ENCODE data around the gene SOX10. TPM values are rescaled to one million over a fixed set of nuclear protein-coding genes. Genes with fewer than 3 reads are reported as not detected.
"Not testable (repeated sequence)": the region's sequence is repeated elsewhere in the genome, so short reads cannot be mapped to it uniquely, and the experiment has no call there.

The SOX10 gene
- total RNA-seq, 1 experiment from 2014 or later = not detected

DNA sequence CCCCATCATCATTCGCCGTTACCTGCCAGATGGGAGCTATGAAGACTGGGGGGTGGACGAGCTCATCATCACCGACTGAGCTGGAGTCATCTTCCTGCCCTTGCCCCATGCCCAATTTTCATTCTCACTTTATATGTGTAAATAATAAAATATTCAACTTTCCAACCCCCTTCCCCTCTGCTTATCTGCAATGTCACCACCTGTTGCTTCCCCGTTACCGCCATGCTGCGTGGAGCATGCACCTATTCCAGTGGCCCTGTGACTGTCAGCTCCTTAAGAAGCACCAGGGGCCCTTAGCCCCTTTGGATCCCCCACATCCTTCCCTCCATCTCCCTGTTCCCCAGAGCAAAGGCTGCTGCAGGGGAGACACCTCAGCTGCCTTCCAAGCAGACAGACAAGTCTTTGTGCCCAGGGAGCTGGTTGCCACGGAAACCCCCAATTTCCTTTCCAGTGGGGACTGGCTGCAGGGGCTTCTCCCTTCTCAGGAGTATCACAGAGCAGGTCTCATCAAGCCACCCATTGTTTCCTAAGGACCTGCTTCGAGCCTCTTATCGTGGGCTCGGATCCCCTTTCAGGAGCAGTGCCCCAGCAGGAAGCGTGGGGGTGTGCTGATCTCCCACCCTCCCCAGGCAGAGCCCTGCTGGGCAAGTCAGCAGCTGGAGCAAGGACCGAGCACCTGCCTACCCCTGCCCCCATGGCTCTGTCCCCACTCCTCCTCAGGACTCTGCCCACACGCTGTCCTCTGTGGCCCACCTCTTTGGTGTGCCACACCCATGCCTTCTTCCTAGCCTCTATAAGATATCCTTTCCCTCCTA is 16.5 kb downstream of the SOX10 start:
- peaks cover 11% of the 10 kb centered on the region for H3K36me3 ChIP-seq
- no peaks in the 10 kb centered on the region for H3K4me1 ChIP-seq
- no peak overlapping the region for H3K27ac ChIP-seq
- H3K4me3 ChIP-seq = no peak overlapping the region
- DNase-seq = peak in 1 of 2 experiments; percentile 35
- no peaks in the 10 kb centered on the region for H3K27me3 ChIP-seq
- no peaks in the 10 kb centered on the region for H3K9me3 ChIP-seq (replicated peaks)

DNA sequence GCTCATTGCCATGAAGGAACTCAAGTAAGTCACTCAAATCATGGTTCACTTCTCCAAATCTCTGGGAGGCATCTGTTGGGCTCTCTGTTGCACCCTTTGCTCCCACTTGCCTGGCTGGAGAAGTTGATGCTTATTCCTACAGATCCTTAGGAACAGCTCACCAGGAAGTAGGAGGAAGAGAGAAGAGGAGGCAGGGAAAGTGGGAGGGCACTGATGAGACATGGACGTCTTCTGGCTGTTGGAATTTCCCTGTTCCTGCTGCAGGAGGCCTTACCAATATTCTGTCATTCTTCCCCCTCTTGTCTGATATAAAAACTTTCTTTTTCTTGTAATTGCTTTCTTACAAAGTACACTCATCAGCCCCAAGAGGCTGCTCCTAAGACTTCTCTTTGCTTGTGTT is 17.2 kb downstream of the SOX10 start:
- Histone ChIP-seq H3K4me3 (no peak overlapping the region), H3K36me3 (peaks cover 15% of the 10 kb centered on the region), H3K27me3 (no peaks in the 10 kb centered on the region), H3K9me3 (replicated peaks) (no peaks in the 10 kb centered on the region), H3K27ac (no peak overlapping the region), H3K4me1 (no peaks in the 10 kb centered on the region)
- DNase-seq = no peak

DNA sequence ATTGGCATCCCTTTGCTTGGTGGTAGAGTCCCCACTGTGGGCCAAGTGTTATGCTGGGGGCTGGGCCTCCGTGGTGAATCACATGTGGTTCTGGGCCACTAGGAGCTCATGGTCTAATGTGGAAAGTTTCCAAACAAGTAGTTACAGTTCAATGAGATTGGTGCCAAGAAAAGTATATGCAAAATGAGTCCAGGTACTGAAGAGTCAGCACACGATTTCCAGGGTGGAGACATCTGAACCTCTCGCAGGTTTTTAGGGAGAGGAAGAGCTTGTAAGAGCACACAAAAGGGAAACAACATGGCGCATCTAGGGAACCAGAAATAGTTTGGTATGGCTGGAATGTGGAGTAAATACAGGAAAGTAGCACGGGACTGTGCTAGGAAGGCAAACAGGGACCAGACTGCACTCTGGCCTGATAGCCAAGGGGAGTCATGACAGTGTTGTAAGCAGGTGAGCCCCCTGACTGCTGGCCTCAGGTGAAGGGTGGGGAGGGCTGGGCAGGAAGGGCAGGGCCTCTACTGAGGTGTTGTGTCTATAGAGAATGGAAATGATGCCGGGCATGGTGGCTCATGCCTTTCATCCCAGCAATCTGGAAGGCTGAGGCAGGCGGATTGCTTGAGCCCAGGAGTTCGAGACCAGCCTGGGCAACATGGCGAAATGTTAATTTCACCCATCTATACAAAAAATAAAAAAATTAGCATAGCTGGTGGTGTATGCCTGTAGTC is 18.3 kb downstream of the SOX10 start:
- no peaks in the 10 kb centered on the region for H3K27me3 ChIP-seq
- no peak overlapping the region for H3K4me3 ChIP-seq
- DNase-seq = no peak
- H3K27ac ChIP-seq = no peak overlapping the region
- H3K9me3 ChIP-seq (replicated peaks) = no peaks in the 10 kb centered on the region
- H3K36me3 ChIP-seq = peaks cover 17% of the 10 kb centered on the region
- H3K4me1 ChIP-seq = no peaks in the 10 kb centered on the region

DNA sequence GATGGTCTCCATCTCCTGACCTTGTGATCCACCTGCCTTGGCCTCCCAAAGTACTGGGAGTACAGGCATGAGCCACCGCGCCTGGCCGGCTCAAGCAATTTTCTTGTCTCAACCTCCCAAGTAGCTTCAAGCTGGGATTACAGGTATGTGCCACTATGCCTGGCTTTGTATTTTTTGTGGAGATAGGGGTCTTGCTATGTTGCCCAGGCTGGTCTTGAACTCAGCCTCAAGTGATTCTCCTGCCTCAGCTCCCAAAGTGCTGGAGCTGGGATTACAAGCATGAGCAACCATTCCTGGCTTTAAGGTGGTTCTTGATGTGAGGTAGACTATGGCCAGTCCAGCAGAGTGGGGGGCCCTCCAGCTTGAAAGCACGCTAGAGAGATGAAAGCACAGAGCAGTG is 23.3 kb downstream of the SOX10 start:
- no peak for DNase-seq
- Histone ChIP-seq H3K27me3 (no peaks in the 10 kb centered on the region), H3K4me1 (no peaks in the 10 kb centered on the region), H3K9me3 (replicated peaks) (no peaks in the 10 kb centered on the region), H3K4me3 (no peak overlapping the region), H3K27ac (no peak overlapping the region), H3K36me3 (peaks cover 28% of the 10 kb centered on the region)

DNA sequence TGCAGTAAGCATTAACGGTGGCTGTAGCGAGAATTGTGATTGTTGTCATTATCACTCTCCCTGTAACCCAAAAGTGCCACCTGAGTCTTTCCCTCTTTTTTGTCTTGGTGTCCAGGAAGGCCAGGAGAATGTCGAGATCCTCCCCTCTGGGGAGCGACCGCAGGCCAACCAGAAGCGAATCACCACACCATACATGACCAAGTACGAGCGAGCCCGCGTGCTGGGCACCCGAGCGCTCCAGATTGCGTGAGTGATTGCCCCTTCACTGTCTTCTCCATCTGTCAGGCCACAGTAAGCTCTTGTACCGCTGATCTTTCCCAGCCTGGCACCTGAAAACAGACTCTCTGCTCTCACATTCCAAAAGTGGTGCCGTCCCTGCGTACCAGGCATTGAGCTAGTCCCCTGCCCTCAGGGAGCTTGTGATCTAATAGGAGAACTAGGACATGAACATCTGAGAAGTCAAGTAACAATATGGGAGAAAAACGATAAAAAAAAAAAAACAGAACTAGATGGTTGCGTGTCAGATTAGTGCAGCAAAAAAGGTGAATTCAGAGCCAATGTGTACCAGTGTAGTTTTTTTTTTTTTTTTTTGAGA is 25.0 kb downstream of the SOX10 start:
- no peak overlapping the region for H3K27ac ChIP-seq
- peaks cover 25% of the 10 kb centered on the region for H3K36me3 ChIP-seq
- peaks cover 2% of the 10 kb centered on the region; the same call in 1 of the 2 replicates for H3K4me1 ChIP-seq
- no peaks in the 10 kb centered on the region for H3K27me3 ChIP-seq
- H3K9me3 ChIP-seq (replicated peaks) = no peaks in the 10 kb centered on the region
- H3K4me3 ChIP-seq = no peak overlapping the region
- DNase-seq = no peak

DNA sequence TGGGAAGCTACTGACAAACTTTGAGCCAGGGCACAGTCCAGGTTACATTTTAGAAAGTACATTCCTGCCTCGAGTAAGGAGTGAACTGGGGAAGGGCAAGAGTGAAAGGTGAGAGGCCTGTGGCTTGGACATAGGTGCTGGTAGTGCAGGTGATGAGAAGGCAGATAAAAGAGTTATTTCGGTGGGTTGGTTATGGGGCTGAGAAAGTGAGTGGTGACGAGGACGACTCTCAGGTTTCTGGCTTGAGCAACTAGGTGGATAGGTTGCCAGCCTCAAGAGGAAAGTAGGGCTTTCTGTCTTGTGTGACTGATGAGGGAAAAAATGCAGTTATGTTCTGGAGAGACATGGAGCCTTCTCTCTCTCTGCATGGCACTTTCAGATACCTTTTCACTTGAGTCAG is 27.1 kb downstream of the SOX10 start:
- H3K4me3 ChIP-seq = no peak overlapping the region
- no peak overlapping the region for H3K27ac ChIP-seq
- no peak for DNase-seq
- H3K9me3 ChIP-seq (replicated peaks) = no peaks in the 10 kb centered on the region
- H3K36me3 ChIP-seq = peaks cover 22% of the 10 kb centered on the region
- peaks cover 6% of the 10 kb centered on the region; the same call in 1 of the 2 replicates for H3K4me1 ChIP-seq
- H3K27me3 ChIP-seq = no peaks in the 10 kb centered on the region

DNA sequence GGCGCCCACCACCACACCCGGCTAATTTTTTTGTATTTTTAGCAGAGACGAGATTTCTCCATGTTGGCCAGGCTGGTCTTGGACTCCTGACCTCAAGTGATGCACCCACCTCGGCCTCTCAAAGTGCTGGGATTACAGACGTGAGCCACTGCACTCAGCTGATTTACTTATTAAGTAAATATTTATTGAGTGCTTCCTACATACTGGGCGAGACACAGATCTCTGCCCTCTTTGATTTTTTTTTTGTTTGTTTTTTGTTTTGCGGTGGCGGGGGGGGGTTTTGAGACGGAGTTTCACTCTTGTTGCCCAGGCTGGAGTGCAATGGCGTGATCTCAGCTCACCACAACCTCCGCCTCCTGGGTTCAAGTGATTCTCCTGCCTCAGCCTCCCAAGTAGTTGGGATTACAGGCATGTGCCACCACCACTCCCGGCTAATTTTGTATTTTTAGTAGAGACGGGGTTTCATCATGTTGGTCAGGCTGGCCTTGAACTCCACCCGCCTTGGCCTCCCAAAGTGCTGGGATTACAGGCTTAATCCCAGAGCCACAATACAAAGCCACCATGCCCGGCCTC is 28.4 kb downstream of the SOX10 start:
- not testable (repeated sequence) for H3K27me3 ChIP-seq; H3K27ac ChIP-seq; H3K4me3 ChIP-seq; H3K4me1 ChIP-seq; H3K9me3 ChIP-seq (replicated peaks); DNase-seq
- H3K36me3 ChIP-seq = peaks cover 17% of the 10 kb centered on the region

DNA sequence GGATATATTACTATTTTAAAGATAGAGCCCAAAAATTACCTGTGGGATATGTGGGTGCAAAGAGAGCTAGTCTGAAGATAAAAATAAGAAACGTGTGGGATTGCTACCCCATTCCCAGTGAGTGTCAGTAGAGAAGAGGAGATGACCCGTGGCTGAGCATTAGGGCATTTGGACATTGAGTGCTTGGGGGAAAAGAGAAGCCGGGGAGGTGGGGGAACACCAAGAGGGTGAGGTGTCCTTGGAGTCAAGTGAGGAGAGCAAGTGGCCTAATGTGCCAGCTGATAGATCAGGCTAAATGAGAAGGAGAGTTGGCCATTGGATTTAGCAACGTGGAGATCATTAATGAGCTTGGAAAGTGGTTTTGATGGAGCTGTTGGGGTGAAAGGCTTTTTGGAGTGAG is 29.7 kb downstream of the SOX10 start:
- peaks cover 16% of the 10 kb centered on the region for H3K36me3 ChIP-seq
- no peak overlapping the region for H3K27ac ChIP-seq
- no peaks in the 10 kb centered on the region for H3K27me3 ChIP-seq
- no peak for DNase-seq
- no peaks in the 10 kb centered on the region for H3K9me3 ChIP-seq (replicated peaks)
- H3K4me3 ChIP-seq = peak overlapping the region; percentile 90
- H3K4me1 ChIP-seq = peaks cover 6% of the 10 kb centered on the region; the same call in 1 of the 2 replicates

DNA sequence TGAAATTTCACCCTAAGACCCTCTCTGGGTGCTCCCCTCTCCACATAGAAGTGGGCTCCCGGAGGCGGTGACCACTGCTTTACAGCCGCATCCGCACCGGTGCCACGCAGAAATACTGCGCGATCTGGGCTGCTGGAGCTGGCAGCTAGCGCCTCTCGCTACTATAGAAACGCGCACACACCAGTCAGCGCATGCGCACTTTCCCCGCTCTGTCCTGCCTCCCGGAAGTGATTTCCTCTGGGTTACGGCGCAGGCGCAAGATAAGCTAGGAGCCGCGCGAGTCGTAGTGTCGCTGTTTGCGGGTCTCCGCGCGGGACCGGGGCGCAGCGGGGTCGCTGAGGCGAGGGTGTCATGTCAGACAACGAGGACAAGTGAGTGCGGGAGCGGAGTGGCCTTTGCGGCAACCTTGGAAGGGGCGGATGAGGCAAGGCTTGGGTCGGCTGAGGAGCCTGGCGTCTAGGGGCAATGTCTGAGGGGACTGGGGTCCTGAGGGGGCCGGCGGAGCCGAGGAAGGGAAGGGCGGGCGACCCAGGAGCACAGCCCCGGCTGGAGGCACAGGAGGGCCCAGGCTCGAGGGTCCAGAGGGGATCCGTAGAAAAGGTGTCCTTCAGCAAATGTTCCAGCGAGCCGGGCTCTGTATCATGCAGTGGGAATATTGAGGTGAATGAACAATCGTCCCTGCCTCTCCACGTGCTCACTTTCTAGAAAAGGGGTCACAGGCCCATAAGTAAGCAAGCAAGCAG is 30.7 kb downstream of the SOX10 start, which contains the start of the genes C22orf23 and POLR2F:
Gene C22orf23 (minus strand): TSS at position 165 of the 743 bp plus-strand sequence. CDS start 452 bp downstream, outside the sequence.
Gene POLR2F (plus strand): TSS at position 263 of the 743 bp plus-strand sequence. CDS start 89 bp downstream, at position 352.
- Histone ChIP-seq H3K27me3 (no peaks in the 10 kb centered on the region), H3K4me1 (peaks cover 6% of the 10 kb centered on the region), H3K4me3 (peak within 1 kb of the TSS; percentile 90), H3K36me3 (peaks cover 7% of the 10 kb centered on the region), H3K9me3 (replicated peaks) (no peaks in the 10 kb centered on the region), H3K27ac (peak within 1 kb of the TSS; percentile 35)
- DNase-seq = peak; percentile 91 to 97

DNA sequence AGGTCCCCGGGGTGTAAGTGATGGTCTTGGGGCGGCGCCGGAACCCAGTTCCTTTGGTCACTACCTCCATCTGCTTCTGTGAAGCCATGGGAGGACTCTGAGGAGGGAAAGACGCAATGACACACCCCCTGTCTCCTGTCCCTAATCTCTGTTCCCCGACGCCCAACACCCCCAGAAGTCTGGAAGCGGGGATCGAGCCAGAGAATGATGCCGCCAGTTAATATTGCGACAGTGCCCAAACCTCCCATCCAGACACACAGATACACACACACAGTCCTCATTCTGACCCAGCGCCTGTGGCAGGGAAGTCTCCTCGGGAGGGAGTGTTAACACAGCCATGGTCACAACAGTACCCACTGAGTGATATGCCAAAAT is 31.3 kb downstream of the SOX10 start:
- Histone ChIP-seq H3K27me3 (no peaks in the 10 kb centered on the region), H3K9me3 (replicated peaks) (no peaks in the 10 kb centered on the region), H3K4me1 (peaks cover 11% of the 10 kb centered on the region), H3K36me3 (peaks cover 5% of the 10 kb centered on the region), H3K4me3 (peak overlapping the region; percentile 90), H3K27ac (no peak overlapping the region)
- DNase-seq = no peak

DNA sequence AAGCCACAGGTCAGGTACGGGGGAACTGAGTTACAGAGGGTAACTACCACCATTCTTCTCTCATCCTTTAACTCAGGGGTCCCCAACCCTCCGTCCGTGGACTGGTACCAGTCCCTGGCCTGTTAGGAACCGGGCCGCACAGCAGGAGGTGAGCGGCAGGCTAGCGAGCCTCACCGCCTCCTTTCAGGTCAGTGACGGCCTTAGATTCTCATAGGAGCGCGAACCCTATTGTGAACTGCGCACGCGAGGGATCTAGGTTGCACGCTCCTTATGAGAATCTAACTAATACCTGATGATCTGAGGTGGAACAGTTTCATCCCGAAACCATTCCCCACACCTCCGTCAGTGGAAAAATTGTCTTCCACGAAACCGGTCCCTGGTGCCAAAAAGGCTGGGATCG is 31.7 kb downstream of the SOX10 start:
- Histone ChIP-seq H3K4me3 (peak overlapping the region; percentile 90), H3K4me1 (peaks cover 15% of the 10 kb centered on the region)
- DNase-seq; H3K36me3 ChIP-seq; H3K9me3 ChIP-seq (replicated peaks); H3K27me3 ChIP-seq; H3K27ac ChIP-seq: not testable (repeated sequence)

DNA sequence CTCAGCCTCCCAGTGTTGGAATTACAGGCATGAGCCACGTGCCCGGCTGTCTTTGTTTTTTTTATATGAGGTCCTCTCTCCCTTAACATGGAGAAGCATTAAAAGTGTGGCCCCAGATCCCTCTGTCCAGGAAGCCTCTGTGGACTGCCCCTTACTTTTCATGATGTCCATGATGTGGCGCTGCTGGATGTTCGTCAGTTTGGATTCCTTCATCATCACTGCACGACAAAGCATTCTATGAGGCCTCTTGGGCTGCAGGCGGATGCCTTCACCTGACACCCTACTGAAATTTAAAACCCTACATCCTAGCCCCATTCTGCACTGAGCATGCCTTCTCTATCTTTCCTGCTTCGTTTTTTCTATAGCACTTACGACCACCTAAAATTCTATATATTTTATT is 33.0 kb downstream of the SOX10 start:
- Histone ChIP-seq H3K4me3 (no peak overlapping the region), H3K4me1 (peaks cover 19% of the 10 kb centered on the region), H3K27me3 (no peaks in the 10 kb centered on the region), H3K27ac (no peak overlapping the region), H3K36me3 (no peaks in the 10 kb centered on the region), H3K9me3 (replicated peaks) (no peaks in the 10 kb centered on the region)
- peak; percentile 28 to 59 for DNase-seq

DNA sequence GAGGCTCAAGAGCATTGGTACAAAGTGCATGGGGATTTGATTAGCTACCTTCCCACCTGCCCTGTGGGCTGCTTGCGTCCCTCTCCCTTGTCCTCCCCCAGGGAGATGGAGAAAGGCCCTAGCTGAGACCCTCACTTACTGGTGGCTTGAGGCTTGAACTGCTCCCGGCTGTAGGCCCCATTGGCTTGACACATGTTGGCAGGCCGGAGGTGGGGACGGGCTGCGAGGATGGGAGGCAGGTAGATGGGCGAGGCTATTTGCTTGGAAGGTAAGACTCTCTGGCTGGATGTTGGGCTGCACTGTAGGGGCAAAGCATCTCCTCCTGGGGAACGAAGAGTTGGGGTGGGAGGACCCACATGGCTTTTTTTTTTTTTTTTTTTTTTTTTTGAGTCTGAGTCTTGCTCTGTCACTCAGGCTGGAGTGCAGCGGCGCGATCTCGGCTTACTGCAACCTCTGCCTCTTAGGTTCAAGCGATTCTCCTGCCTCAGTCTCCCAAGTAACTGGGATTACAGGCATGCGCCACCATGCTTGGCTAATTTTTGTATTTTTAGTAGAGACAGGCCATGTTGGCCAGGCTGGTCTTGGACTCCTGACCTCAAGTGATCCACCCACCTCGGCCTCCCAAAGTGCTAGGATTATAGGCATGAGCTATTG is 37.1 kb downstream of the SOX10 start:
- H3K4me1 ChIP-seq = peaks cover 16% of the 10 kb centered on the region
- DNase-seq; H3K27ac ChIP-seq; H3K9me3 ChIP-seq (replicated peaks); H3K4me3 ChIP-seq; H3K27me3 ChIP-seq; H3K36me3 ChIP-seq: not testable (repeated sequence)

DNA sequence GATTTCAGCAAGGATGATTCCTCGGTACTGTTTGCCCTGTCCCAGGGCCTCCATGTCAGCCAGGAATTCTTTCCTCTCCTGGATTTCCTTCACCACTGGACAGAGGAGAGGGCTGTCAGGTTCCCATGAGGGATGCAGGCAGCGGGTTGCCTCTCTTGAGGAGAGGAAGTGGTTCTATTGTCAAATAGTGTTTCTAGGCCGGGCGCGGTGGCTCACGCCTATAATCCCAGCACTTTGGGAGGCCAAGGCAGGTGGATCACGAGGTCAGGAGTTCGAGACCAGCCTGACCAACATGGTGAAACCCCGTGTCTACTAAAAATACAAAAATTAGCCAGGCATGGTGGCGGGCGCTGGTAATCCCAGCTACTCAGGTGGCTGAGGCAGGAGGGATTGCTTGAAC is 39.9 kb downstream of the SOX10 start:
- H3K27me3 ChIP-seq; H3K9me3 ChIP-seq (replicated peaks); H3K27ac ChIP-seq; H3K4me3 ChIP-seq; H3K36me3 ChIP-seq; DNase-seq: not testable (repeated sequence)
- peaks cover 16% of the 10 kb centered on the region for H3K4me1 ChIP-seq
